ENCODE data around the gene ACTL9. TPM values are rescaled to one million over a fixed set of nuclear protein-coding genes. Genes with fewer than 3 reads are reported as not detected.
"Not testable (repeated sequence)": the region's sequence is repeated elsewhere in the genome, so short reads cannot be mapped to it uniquely, and the experiment has no call there.

ACTL9 gene
- total RNA-seq, 1 donor from 2014 or later, result not detected

GRCh38 chr19:8721334-8721733 is 22.7 kb upstream of the ACTL9 start, which contains the start of gene OR2Z1:
TSS of gene OR2Z1 (plus strand) at chr19:8721634. CDS start at chr19:8731029, 9,395 bp downstream.
- no peaks in the 10 kb centered on the region for H3K4me1 ChIP-seq
- H3K36me3 Mint-ChIP-seq, result no peaks in the 10 kb centered on the region
- no peaks in the 10 kb centered on the region for H3K4me1 Mint-ChIP-seq
- H3K9me3 Mint-ChIP-seq, result peaks cover 6% of the 10 kb centered on the region
- no peaks in the 10 kb centered on the region for H3F3A ChIP-seq (ENCODE audit: low read depth)
- H3K27me3 ChIP-seq, result no peaks in the 10 kb centered on the region
- H3K9me3 ChIP-seq (ENCODE audit: low read depth), result no peaks in the 10 kb centered on the region
- no peak within 1 kb of the TSS for H3K9ac ChIP-seq
- TF ChIP-seq CTCF (IDR thresholded peaks at IDR 0.05), result no peak
- no peak for TF ChIP-seq EZH2 (IDR thresholded peaks at IDR 0.05)
- TF ChIP-seq EZH2phosphoT487 (IDR thresholded peaks at IDR 0.05), result no peak
- H3K4me2 ChIP-seq, result no peak within 1 kb of the TSS
- H3K79me2 ChIP-seq (ENCODE audit: low read depth), result no peaks in the 10 kb centered on the region
- no peak within 1 kb of the TSS for H3K4me3 Mint-ChIP-seq
- H4K20me1 ChIP-seq (ENCODE audit: low read depth), result no peaks in the 10 kb centered on the region
- no peak within 1 kb of the TSS for H3K4me3 ChIP-seq
- no peak within 1 kb of the TSS for H3K27ac ChIP-seq
- peaks cover 4% of the 10 kb centered on the region for H3K27me3 Mint-ChIP-seq (ENCODE audit: insufficient read depth, low read depth)
- H3K36me3 ChIP-seq, result no peaks in the 10 kb centered on the region
- H3K27ac Mint-ChIP-seq, result no peak within 1 kb of the TSS
- DNase-seq (ENCODE audit: low spot score), result no peak
- H2AFZ ChIP-seq (replicated peaks), result no peak within 1 kb of the TSS

- peaks cover 13% of the 10 kb centered on the region for H3F3A ChIP-seq (ENCODE audit: low read depth)
- not testable (repeated sequence) for H4K20me1 ChIP-seq (ENCODE audit: low read depth); H3K79me2 ChIP-seq (ENCODE audit: low read depth); H3K9ac ChIP-seq; H3K4me3 Mint-ChIP-seq; H3K27ac Mint-ChIP-seq; H3K4me3 ChIP-seq; DNase-seq (ENCODE audit: low spot score); H3K27me3 ChIP-seq; H3K4me2 ChIP-seq; H2AFZ ChIP-seq (replicated peaks); H3K4me1 ChIP-seq; H3K27me3 Mint-ChIP-seq (ENCODE audit: insufficient read depth, low read depth); H3K36me3 ChIP-seq; H3K9me3 Mint-ChIP-seq; H3K9me3 ChIP-seq (ENCODE audit: low read depth); H3K36me3 Mint-ChIP-seq; H3K4me1 Mint-ChIP-seq; H3K27ac ChIP-seq
Measured at GRCh38 chr19:8710337-8710736, 11.7 kb upstream of the ACTL9 start.

GRCh38 chr19:8705742-8706141 is 7.1 kb upstream of the ACTL9 start:
- no peak overlapping the region for H2AFZ ChIP-seq (replicated peaks)
- H3F3A ChIP-seq (ENCODE audit: low read depth), result peaks cover 13% of the 10 kb centered on the region
- Mint-ChIP-seq H3K36me3 (no peaks in the 10 kb centered on the region), H3K9me3 (peaks cover 3% of the 10 kb centered on the region), H3K27me3 (ENCODE audit: insufficient read depth, low read depth) (peaks cover 3% of the 10 kb centered on the region), H3K27ac (no peak overlapping the region), H3K4me1 (peaks cover 3% of the 10 kb centered on the region), H3K4me3 (no peak overlapping the region)
- H3K4me1 ChIP-seq, result no peaks in the 10 kb centered on the region
- no peak for TF ChIP-seq EZH2 (IDR thresholded peaks at IDR 0.05)
- TF ChIP-seq CTCF (IDR thresholded peaks at IDR 0.05), result no peak
- no peak for TF ChIP-seq EZH2phosphoT487 (IDR thresholded peaks at IDR 0.05)
- H3K4me3 ChIP-seq, result no peak overlapping the region
- H3K27me3 ChIP-seq, result no peaks in the 10 kb centered on the region
- no peaks in the 10 kb centered on the region for H3K9me3 ChIP-seq (ENCODE audit: low read depth)
- no peaks in the 10 kb centered on the region for H3K36me3 ChIP-seq
- no peaks in the 10 kb centered on the region for H3K79me2 ChIP-seq (ENCODE audit: low read depth)
- no peak overlapping the region for H3K4me2 ChIP-seq
- DNase-seq (ENCODE audit: low spot score), result no peak
- no peak overlapping the region for H3K27ac ChIP-seq
- H4K20me1 ChIP-seq (ENCODE audit: low read depth), result no peaks in the 10 kb centered on the region
- H3K9ac ChIP-seq, result no peak overlapping the region

GRCh38 chr19:8705304-8705703 is 6.7 kb upstream of the ACTL9 start:
- not testable (repeated sequence) for H3K9me3 Mint-ChIP-seq; H3K36me3 Mint-ChIP-seq; H3K4me1 ChIP-seq; H3K27ac Mint-ChIP-seq; H3K4me1 Mint-ChIP-seq; H3K4me2 ChIP-seq; H3K36me3 ChIP-seq; H3K27me3 ChIP-seq; H3K9ac ChIP-seq; H3K27me3 Mint-ChIP-seq (ENCODE audit: insufficient read depth, low read depth); H2AFZ ChIP-seq (replicated peaks); H3K27ac ChIP-seq; DNase-seq (ENCODE audit: low spot score); H3K79me2 ChIP-seq (ENCODE audit: low read depth); H3K9me3 ChIP-seq (ENCODE audit: low read depth); H3K4me3 ChIP-seq; H4K20me1 ChIP-seq (ENCODE audit: low read depth); H3K4me3 Mint-ChIP-seq
- H3F3A ChIP-seq (ENCODE audit: low read depth), result peaks cover 13% of the 10 kb centered on the region

Data from neural progenitor cell (in vitro differentiated cells).